Activated T-helper 2 cell treated with anti-CD3 and anti-CD28 coated beads, Interferon-gamma antibody, Interleukin-2, Interleukin-4, amounts not matched to agents 10 μg/mL and 5 μg/mL and 100 μg/mL, durations not matched to agents 14 hours and 24 hours and 36 hours (primary cell): ENCODE results near the gene HOMER2. TPM values are rescaled to one million over a fixed set of nuclear protein-coding genes. Genes with fewer than 3 reads are reported as not detected.

Experiments used
- DNase-seq: peaks from one replicate; pipeline ENCODE4 v3.0.0; 2021; ENCODE audit warnings: low spot score
- H3K27ac Mint-ChIP-seq: one replicate; pipeline ENCODE4 v1.8.0; 2021; ENCODE audit warnings: mixed read lengths
- H3K27me3 Mint-ChIP-seq: one replicate; pipeline ENCODE4 v1.8.0; 2021; ENCODE audit warnings: low read depth, mixed read lengths
- H3K36me3 Mint-ChIP-seq: one replicate; pipeline ENCODE4 v1.8.0; 2021; ENCODE audit warnings: low read depth, mixed read lengths
- H3K4me1 Mint-ChIP-seq: one replicate; pipeline ENCODE4 v1.8.0; 2021; ENCODE audit warnings: low read depth, mixed read lengths
- H3K4me3 Mint-ChIP-seq: one replicate; pipeline ENCODE4 v1.8.0; 2021; ENCODE audit warnings: low read depth, mild to moderate bottlenecking, moderate library complexity, mixed read lengths
- H3K9me3 Mint-ChIP-seq: one replicate; pipeline ENCODE4 v1.8.0; 2021; ENCODE audit warnings: mixed read lengths
- intact Hi-C: fragments of 100-400 bp; cut with micrococcal nuclease; formaldehyde crosslinking; loops from one replicate; pipeline ENCODE4 v1.15.1; 2023
- total RNA-seq: library from RNA; stranded (reverse); gene quantifications from 2 replicates; pipeline ENCODE4 v1.2.3, GENCODE V29; 2022

The HOMER2 gene
- total RNA-seq, 1 donor from 2014 or later, result 66.1 TPM

GRCh38 chr15:82936966-82937711 lies 15.4 kb downstream of the HOMER2 start:
- no peak overlapping the region for H3K4me3 Mint-ChIP-seq
- peaks cover 2% of the 10 kb centered on the region for H3K27me3 Mint-ChIP-seq
- H3K27ac Mint-ChIP-seq, result no peak overlapping the region
- no peak for DNase-seq
- peaks cover 41% of the 10 kb centered on the region for H3K4me1 Mint-ChIP-seq
- peaks cover 12% of the 10 kb centered on the region for H3K36me3 Mint-ChIP-seq
- intact Hi-C loops, result loop anchor here (2.0 kb wide), 1 partner anchor 14 kb away; no protein-coding TSS in a partner anchor
- H3K9me3 Mint-ChIP-seq, result no peaks in the 10 kb centered on the region

- intact Hi-C loops, result no loop called here
- no peak overlapping the region for H3K4me3 Mint-ChIP-seq
- no peak for DNase-seq
- peaks cover 41% of the 10 kb centered on the region for H3K4me1 Mint-ChIP-seq
- no peaks in the 10 kb centered on the region for H3K9me3 Mint-ChIP-seq
- peaks cover 2% of the 10 kb centered on the region for H3K27me3 Mint-ChIP-seq
- H3K27ac Mint-ChIP-seq, result no peak overlapping the region
- H3K36me3 Mint-ChIP-seq, result peaks cover 8% of the 10 kb centered on the region
These were observed 17.1 kb downstream of the HOMER2 start for GRCh38 chr15:82935382-82935781.

- peaks cover 8% of the 10 kb centered on the region for H3K36me3 Mint-ChIP-seq
- H3K9me3 Mint-ChIP-seq, result no peaks in the 10 kb centered on the region
- no peak overlapping the region for H3K27ac Mint-ChIP-seq
- peaks cover 41% of the 10 kb centered on the region for H3K4me1 Mint-ChIP-seq
- no peak for DNase-seq
- peaks cover 2% of the 10 kb centered on the region for H3K27me3 Mint-ChIP-seq
- H3K4me3 Mint-ChIP-seq, result no peak overlapping the region
- intact Hi-C loops, result no loop called here
These were observed 18.2 kb downstream of the HOMER2 start for GRCh38 chr15:82934100-82934880.

GRCh38 chr15:82933576-82933975 lies 18.9 kb downstream of the HOMER2 start:
- no peak overlapping the region for H3K27ac Mint-ChIP-seq
- DNase-seq, result no peak
- peaks cover 38% of the 10 kb centered on the region for H3K4me1 Mint-ChIP-seq
- H3K36me3 Mint-ChIP-seq, result peaks cover 4% of the 10 kb centered on the region
- peaks cover 2% of the 10 kb centered on the region for H3K27me3 Mint-ChIP-seq
- H3K4me3 Mint-ChIP-seq, result no peak overlapping the region
- intact Hi-C loops, result no loop called here
- H3K9me3 Mint-ChIP-seq, result no peaks in the 10 kb centered on the region

- Mint-ChIP-seq H3K9me3 (no peaks in the 10 kb centered on the region), H3K27me3 (no peaks in the 10 kb centered on the region), H3K27ac (no peak overlapping the region), H3K36me3 (no peaks in the 10 kb centered on the region), H3K4me1 (peaks cover 34% of the 10 kb centered on the region), H3K4me3 (no peak overlapping the region)
- intact Hi-C loops, result no loop called here
- DNase-seq, result no peak
These were observed 21.3 kb downstream of the HOMER2 start for GRCh38 chr15:82931221-82931620.

GRCh38 chr15:82930461-82930860 lies 22.1 kb downstream of the HOMER2 start:
- no peak overlapping the region for H3K27ac Mint-ChIP-seq
- peaks cover 31% of the 10 kb centered on the region for H3K4me1 Mint-ChIP-seq
- intact Hi-C loops, result no loop called here
- no peaks in the 10 kb centered on the region for H3K9me3 Mint-ChIP-seq
- no peaks in the 10 kb centered on the region for H3K36me3 Mint-ChIP-seq
- DNase-seq, result no peak
- no peaks in the 10 kb centered on the region for H3K27me3 Mint-ChIP-seq
- no peak overlapping the region for H3K4me3 Mint-ChIP-seq

- Mint-ChIP-seq H3K27me3 (no peaks in the 10 kb centered on the region), H3K27ac (no peak overlapping the region), H3K36me3 (no peaks in the 10 kb centered on the region), H3K4me3 (no peak overlapping the region), H3K9me3 (no peaks in the 10 kb centered on the region), H3K4me1 (peaks cover 14% of the 10 kb centered on the region)
- intact Hi-C loops, result no loop called here
- no peak for DNase-seq
These were observed 23.8 kb downstream of the HOMER2 start for GRCh38 chr15:82928711-82929110.

GRCh38 chr15:82923744-82924143 lies 28.8 kb downstream of the HOMER2 start:
- H3K36me3 Mint-ChIP-seq, result no peaks in the 10 kb centered on the region
- no peak overlapping the region for H3K27ac Mint-ChIP-seq
- no peaks in the 10 kb centered on the region for H3K9me3 Mint-ChIP-seq
- intact Hi-C loops, result no loop called here
- no peak for DNase-seq
- H3K27me3 Mint-ChIP-seq, result no peaks in the 10 kb centered on the region
- H3K4me1 Mint-ChIP-seq, result peaks cover 4% of the 10 kb centered on the region
- no peak overlapping the region for H3K4me3 Mint-ChIP-seq

- no peak overlapping the region for H3K4me3 Mint-ChIP-seq
- H3K4me1 Mint-ChIP-seq, result peaks cover 4% of the 10 kb centered on the region
- H3K36me3 Mint-ChIP-seq, result no peaks in the 10 kb centered on the region
- no peak overlapping the region for H3K27ac Mint-ChIP-seq
- H3K9me3 Mint-ChIP-seq, result no peaks in the 10 kb centered on the region
- DNase-seq, result no peak
- no peaks in the 10 kb centered on the region for H3K27me3 Mint-ChIP-seq
- intact Hi-C loops, result no loop called here
These were observed 29.8 kb downstream of the HOMER2 start for GRCh38 chr15:82922737-82923136.

GRCh38 chr15:82921939-82922338 lies 30.6 kb downstream of the HOMER2 start:
- Mint-ChIP-seq H3K4me1 (peaks cover 4% of the 10 kb centered on the region), H3K36me3 (no peaks in the 10 kb centered on the region), H3K4me3 (no peak overlapping the region), H3K27me3 (no peaks in the 10 kb centered on the region), H3K9me3 (no peaks in the 10 kb centered on the region), H3K27ac (no peak overlapping the region)
- intact Hi-C loops, result no loop called here
- no peak for DNase-seq

- Mint-ChIP-seq H3K9me3 (no peaks in the 10 kb centered on the region), H3K27me3 (no peaks in the 10 kb centered on the region), H3K27ac (no peak overlapping the region), H3K36me3 (no peaks in the 10 kb centered on the region), H3K4me3 (no peak overlapping the region), H3K4me1 (peaks cover 4% of the 10 kb centered on the region)
- no peak for DNase-seq
- intact Hi-C loops, result no loop called here
These were observed 31.3 kb downstream of the HOMER2 start for GRCh38 chr15:82921242-82921641.

- H3K4me3 Mint-ChIP-seq, result no peak overlapping the region
- H3K4me1 Mint-ChIP-seq, result no peaks in the 10 kb centered on the region
- no peaks in the 10 kb centered on the region for H3K9me3 Mint-ChIP-seq
- no peaks in the 10 kb centered on the region for H3K36me3 Mint-ChIP-seq
- DNase-seq, result no peak
- intact Hi-C loops, result no loop called here
- H3K27ac Mint-ChIP-seq, result no peak overlapping the region
- H3K27me3 Mint-ChIP-seq, result no peaks in the 10 kb centered on the region
These were observed 33.2 kb downstream of the HOMER2 start for GRCh38 chr15:82919231-82919886.
